HFF-Myc (cell line): ENCODE data around the gene PLEKHM1.

Experiments
- DNase-seq: peaks from one replicate; pipeline ENCODE4 v3.0.0-alpha.2; 2011; ENCODE audit warnings: low read depth; ENCODE audit errors: extremely low read depth
- H3K4me3 ChIP-seq: replicated peaks from 2 replicates; pipeline ENCODE4 v1.5.1; 2011; ENCODE audit warnings: low read depth, mild to moderate bottlenecking, control low read depth, low read length
- TF ChIP-seq, protein P1 (sequence below): IDR thresholded peaks from 2 replicates; pipeline ENCODE4 v1.5.1; 2012; ENCODE audit warnings: mild to moderate bottlenecking, low read depth, low read length, control low read depth; ENCODE audit errors: missing control alignments

PLEKHM1 gene

DNA sequence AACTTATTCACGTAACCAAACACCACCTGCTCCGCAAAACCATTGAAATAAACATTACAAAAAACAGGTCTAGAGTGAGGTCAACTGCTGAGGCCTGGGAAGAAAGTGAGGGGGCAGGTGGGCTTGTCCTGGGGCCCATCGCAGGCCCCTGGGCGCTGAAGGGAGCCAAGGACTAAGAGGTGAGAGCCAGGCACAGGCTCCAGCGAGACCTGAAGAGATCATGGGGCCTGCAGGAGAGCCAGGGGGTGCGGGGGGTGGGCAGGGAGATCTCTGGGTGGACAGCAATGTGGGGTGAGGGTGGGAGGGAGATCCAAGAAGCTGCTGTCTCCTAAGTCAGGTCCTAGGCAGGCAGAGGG is 65.8 kb downstream of the PLEKHM1 start:
- H3K4me3 ChIP-seq: no peak overlapping the region
- no peak for DNase-seq
- TF ChIP-seq, protein P1, sequence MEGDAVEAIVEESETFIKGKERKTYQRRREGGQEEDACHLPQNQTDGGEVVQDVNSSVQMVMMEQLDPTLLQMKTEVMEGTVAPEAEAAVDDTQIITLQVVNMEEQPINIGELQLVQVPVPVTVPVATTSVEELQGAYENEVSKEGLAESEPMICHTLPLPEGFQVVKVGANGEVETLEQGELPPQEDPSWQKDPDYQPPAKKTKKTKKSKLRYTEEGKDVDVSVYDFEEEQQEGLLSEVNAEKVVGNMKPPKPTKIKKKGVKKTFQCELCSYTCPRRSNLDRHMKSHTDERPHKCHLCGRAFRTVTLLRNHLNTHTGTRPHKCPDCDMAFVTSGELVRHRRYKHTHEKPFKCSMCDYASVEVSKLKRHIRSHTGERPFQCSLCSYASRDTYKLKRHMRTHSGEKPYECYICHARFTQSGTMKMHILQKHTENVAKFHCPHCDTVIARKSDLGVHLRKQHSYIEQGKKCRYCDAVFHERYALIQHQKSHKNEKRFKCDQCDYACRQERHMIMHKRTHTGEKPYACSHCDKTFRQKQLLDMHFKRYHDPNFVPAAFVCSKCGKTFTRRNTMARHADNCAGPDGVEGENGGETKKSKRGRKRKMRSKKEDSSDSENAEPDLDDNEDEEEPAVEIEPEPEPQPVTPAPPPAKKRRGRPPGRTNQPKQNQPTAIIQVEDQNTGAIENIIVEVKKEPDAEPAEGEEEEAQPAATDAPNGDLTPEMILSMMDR: no peak

DNA sequence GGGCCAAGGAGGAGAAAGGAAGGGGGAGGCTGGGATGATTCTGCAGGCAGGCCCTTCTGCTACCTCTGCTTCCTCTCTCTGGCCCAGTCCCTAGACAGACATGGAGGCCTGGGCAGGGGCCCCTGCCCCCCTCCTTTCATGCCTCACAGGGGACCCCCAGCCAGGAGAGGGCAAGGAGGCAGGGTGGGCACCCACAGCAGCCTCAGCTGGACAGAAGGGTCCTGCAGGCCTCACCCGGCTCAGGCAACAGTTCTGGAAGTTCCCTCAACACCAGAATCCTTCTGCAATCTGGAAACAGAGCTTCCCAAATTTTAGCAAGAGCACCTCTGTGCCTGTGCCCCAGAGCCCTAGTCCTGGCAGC is 66.6 kb downstream of the PLEKHM1 start:
- DNase-seq: no peak
- H3K4me3 ChIP-seq: no peak overlapping the region
- TF ChIP-seq, protein P1: no peak

DNA sequence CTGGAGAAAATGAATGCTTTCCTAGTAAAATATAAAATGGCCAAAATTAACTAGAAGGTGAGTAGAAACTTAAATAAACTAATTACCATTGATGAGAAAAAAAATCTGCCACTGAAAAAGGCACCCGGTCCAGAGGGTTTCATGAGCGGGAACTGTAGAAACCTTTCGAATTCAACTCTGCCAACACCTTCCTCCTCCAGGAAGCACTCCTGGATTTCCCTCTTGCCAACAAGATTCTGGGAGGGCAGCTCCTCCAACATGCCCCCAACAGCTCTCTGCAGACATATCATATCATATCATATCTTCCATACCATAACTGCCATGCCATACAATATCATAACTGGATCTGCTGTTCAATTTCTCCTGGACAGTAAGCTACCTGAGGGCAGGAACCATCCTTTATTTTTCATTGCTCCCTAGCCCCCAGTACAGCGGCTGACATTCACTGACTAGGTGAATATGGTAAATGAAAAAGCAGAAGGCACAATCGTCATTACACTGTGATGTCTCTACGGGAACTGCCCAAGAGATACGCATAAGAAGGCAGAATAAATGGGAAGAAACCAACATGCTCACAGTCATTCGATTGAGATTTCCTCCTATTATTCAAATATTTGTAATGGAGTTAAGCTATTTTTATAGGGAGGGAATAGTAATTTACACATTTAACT is 67.1 kb downstream of the PLEKHM1 start:
- no peak for DNase-seq
- TF ChIP-seq, protein P1: no peak
- no peak overlapping the region for H3K4me3 ChIP-seq

DNA sequence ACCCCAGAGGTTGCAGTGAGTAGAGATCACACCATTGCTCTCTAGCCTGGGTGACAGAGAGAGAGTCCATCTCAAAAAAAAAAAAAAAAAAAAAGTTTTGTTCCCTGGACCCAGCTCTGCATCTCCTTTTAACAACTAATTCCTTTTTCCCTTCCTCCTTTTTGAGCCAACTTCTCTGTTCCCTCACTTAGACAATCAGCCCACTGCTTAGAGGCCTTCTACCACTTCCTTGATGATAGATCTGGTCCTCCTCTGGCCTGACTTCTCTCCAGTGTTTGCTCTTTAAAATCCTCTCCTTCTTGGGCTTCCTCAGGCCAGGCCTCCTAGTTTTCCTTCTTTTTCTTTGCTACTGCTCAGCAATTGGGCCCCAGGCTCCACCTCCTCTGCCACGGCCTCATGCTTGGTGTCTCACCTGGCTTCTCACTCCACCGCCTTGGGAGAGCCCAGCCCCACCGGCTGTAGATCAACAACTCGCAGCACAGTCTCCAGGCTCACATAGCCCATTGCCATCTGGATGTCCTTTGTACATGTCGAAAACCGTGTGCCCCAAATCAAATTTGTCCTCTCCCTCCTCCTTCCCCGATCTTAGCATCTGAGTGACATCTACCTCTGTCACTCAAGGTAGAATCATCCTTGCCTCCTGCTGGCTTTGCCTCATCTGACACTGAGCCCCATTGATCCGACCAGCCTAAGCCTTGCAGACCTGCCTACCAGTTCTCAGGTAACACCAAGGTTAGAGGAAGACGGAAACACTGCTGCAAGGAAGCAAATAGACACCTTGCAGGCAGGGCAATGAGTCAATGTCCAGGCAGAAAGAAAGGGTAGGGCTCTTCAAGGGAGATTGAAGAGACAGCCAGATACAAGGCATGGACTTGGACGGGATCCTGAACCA is 75.3 kb downstream of the PLEKHM1 start:
- TF ChIP-seq, protein P1: no peak
- DNase-seq: no peak
- H3K4me3 ChIP-seq: no peak overlapping the region

DNA sequence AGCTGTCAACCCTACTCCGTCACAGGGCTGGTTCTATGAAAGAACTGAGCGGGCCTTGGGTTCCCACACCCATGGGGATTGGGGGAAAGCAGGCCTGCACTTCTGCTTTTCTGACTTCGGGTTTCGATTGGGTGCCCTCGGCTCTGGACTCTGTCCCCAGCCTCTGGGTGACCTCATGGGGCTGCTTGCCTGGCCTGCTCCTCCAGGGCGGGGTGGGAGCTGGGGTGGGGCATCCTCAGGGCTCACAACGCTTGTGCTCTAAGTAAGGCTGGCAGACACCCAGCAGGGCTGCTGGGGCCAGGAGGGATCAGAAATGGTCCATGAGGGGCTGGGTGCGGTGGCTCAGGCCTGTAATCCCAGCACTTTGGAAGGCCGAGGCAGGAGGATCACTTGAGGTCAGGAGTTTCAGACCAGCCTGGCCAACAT is 77.0 kb downstream of the PLEKHM1 start:
- H3K4me3 ChIP-seq: no peak overlapping the region
- DNase-seq: no peak
- TF ChIP-seq, protein P1: no peak

DNA sequence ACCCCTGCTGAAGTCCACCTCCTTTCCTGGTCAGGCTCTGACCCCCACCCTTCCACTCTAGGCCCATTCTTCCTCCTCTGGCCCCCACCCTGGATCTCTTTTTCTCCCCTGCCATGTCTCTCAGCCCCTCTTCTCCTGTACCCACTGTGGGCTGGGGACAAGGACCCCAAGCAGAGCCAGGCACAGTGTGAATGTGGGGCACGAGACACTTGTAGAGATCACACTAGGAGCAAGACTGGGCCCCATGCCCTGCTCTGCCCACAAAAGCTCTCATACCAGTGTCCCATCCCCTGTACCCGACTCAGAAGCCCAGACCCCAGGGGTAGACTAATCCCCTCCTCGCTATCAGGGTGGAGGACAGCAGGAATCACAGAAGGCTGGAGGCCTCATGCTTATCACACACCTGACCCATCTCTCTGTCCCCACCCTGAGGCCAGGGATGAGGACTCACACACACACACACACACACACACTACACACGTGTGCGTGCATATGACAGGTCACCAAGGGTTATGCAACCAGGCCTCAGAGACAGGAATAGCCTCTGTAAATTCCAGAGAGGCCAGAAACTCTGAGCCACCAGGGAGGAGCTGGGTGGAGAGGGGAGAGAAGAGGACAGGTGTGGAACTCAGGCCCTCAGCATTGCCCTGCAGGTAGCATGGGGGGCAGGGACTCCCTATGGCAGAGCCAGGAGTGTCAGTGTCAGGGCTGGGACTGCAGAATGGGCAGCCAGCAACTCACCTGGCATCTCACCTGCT is 79.0 kb downstream of the PLEKHM1 start:
- no peak overlapping the region for H3K4me3 ChIP-seq
- TF ChIP-seq, protein P1: no peak
- DNase-seq: no peak
